SH-SY5Y (cell line): ENCODE measurements around the gene PPM1F.

Experiments
- GATA2 ChIP-seq: IDR thresholded peaks from 2 replicates; pipeline ENCODE4 v1.6.1; 2011; ENCODE audit warnings: mild to moderate bottlenecking, low read depth, low read length
- GATA3 ChIP-seq: IDR thresholded peaks from 2 replicates; pipeline ENCODE4 v1.6.1; 2011; ENCODE audit warnings: low read depth, mild to moderate bottlenecking, low read length, moderate library complexity

DNA sequence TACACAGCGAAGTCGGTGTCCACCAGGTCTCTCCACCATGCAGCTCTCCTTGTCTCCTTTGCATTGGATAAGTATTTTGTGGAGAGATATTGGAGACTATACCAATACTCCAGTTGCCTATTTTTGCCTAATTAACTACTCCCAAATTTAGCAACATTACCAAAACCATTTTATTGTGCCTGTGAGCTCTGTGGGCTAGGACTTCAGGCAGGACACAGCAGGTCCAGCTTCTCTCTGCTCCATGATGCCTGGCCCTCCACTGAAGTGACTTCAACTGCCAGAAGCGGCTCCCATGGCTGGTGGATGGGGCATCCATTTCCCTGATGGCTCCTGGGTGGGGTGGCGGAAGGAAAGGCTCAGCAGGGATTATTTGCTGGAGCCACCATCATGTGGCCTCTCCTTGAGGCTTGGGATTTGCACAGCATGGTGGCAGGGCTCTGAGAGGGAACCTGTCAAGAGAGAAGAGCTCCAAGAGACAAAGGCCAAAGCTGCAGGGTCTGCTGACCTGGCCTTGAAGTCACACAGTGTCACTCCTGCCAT lies 48.3 kb downstream of the PPM1F start:
- TF ChIP-seq GATA3, result no peak
- TF ChIP-seq GATA2, result no peak
